Measurements from ENCODE around the gene TMEM50A. TPM values are rescaled to one million over a fixed set of nuclear protein-coding genes. Genes with fewer than 3 reads are reported as not detected.
"Not testable (repeated sequence)": the region's sequence is repeated elsewhere in the genome, so short reads cannot be mapped to it uniquely, and the experiment has no call there.

The TMEM50A gene
- total and polyA plus RNA-seq, 2 donors (not counting 3 experiments of a cell fraction or from before 2014, with no cell fraction given): 125 to 140 TPM

GRCh38 chr1:25402947-25403803 is 65.0 kb downstream of the TMEM50A start:
- H3K4me1 ChIP-seq (ENCODE audit: control insufficient read depth, extremely low read depth, insufficient read depth, low read length); dilution Hi-C loops (cut with MboI; ENCODE audit: extremely low pct_ligation_motif_present, low sequenced_read_pairs); H3K9ac ChIP-seq (replicated peaks; ENCODE audit: extremely low read depth, insufficient read depth, low read length); POLR2A ChIA-PET; H2AFZ ChIP-seq (ENCODE audit: low read depth, low read length); H3K4me2 ChIP-seq (ENCODE audit: insufficient read depth, low read length); H3K4me3 ChIP-seq (replicated peaks in 1 of 3; ENCODE audit: insufficient read depth in 1 of 3, low read depth in 1 of 3, low read length in 3 of 3); H4K20me1 ChIP-seq (replicated peaks; ENCODE audit: control insufficient read depth, extremely low read depth, insufficient read depth, low read length); H3K27ac ChIP-seq (ENCODE audit: insufficient read depth, low read depth, low read length); H3K79me2 ChIP-seq (ENCODE audit: control insufficient read depth, insufficient read depth, low read length); H3K36me3 ChIP-seq (ENCODE audit: control insufficient read depth in 2 of 2, extremely low read depth in 1 of 2, insufficient read depth in 2 of 2, low read length in 2 of 2); BruUV-seq (replicated peaks); H3K9me3 ChIP-seq (replicated peaks; ENCODE audit: control insufficient read depth, insufficient read depth, low read length); DNase-seq (ENCODE audit: low read depth, low spot score); H3K9me1 ChIP-seq (replicated peaks; ENCODE audit: control insufficient read depth, extremely low read depth, insufficient read depth, low read length); H3K27me3 ChIP-seq (ENCODE audit: control insufficient read depth in 2 of 2, insufficient read depth in 2 of 2, low read length in 2 of 2): not testable (repeated sequence)
- peak; percentile 96 for FAIRE-seq
- intact Hi-C loops (cut with micrococcal nuclease): loop anchor here (2.0 to 5.0 kb wide), 2 partner anchors 116 to 118 kb away; no protein-coding TSS in a partner anchor
- CTCF ChIA-PET: interaction anchor here (0.8 to 1.0 kb wide), 2 partner anchors 84 to 118 kb away, joined by 4 to 5 read pairs; no protein-coding TSS in a partner anchor

- FAIRE-seq; H3K4me1 ChIP-seq (ENCODE audit: control insufficient read depth, extremely low read depth, insufficient read depth, low read length); H3K9ac ChIP-seq (replicated peaks; ENCODE audit: extremely low read depth, insufficient read depth, low read length); dilution Hi-C loops (cut with MboI; ENCODE audit: extremely low pct_ligation_motif_present, low sequenced_read_pairs); H3K36me3 ChIP-seq (ENCODE audit: control insufficient read depth in 2 of 2, extremely low read depth in 1 of 2, insufficient read depth in 2 of 2, low read length in 2 of 2); H3K79me2 ChIP-seq (ENCODE audit: control insufficient read depth, insufficient read depth, low read length); BruUV-seq (replicated peaks); H3K4me3 ChIP-seq (replicated peaks in 1 of 3; ENCODE audit: insufficient read depth in 1 of 3, low read depth in 1 of 3, low read length in 3 of 3); H3K27me3 ChIP-seq (ENCODE audit: control insufficient read depth in 2 of 2, insufficient read depth in 2 of 2, low read length in 2 of 2); H3K9me3 ChIP-seq (replicated peaks; ENCODE audit: control insufficient read depth, insufficient read depth, low read length); H4K20me1 ChIP-seq (replicated peaks; ENCODE audit: control insufficient read depth, extremely low read depth, insufficient read depth, low read length); H2AFZ ChIP-seq (ENCODE audit: low read depth, low read length); H3K4me2 ChIP-seq (ENCODE audit: insufficient read depth, low read length); intact Hi-C loops (cut with micrococcal nuclease); DNase-seq (ENCODE audit: low read depth, low spot score); H3K27ac ChIP-seq (ENCODE audit: insufficient read depth, low read depth, low read length); H3K9me1 ChIP-seq (replicated peaks; ENCODE audit: control insufficient read depth, extremely low read depth, insufficient read depth, low read length): not testable (repeated sequence)
- ChIA-PET POLR2A (interaction anchor here (0.7 kb wide), 1 partner anchor 119 kb away, joined by 3 read pairs; no protein-coding TSS in a partner anchor), CTCF (interaction anchor here (0.7 kb wide), 1 partner anchor 119 kb away, joined by 4 read pairs; no protein-coding TSS in a partner anchor)
Measured at GRCh38 chr1:25405731-25406305, 67.7 kb downstream of the TMEM50A start.

DNA sequence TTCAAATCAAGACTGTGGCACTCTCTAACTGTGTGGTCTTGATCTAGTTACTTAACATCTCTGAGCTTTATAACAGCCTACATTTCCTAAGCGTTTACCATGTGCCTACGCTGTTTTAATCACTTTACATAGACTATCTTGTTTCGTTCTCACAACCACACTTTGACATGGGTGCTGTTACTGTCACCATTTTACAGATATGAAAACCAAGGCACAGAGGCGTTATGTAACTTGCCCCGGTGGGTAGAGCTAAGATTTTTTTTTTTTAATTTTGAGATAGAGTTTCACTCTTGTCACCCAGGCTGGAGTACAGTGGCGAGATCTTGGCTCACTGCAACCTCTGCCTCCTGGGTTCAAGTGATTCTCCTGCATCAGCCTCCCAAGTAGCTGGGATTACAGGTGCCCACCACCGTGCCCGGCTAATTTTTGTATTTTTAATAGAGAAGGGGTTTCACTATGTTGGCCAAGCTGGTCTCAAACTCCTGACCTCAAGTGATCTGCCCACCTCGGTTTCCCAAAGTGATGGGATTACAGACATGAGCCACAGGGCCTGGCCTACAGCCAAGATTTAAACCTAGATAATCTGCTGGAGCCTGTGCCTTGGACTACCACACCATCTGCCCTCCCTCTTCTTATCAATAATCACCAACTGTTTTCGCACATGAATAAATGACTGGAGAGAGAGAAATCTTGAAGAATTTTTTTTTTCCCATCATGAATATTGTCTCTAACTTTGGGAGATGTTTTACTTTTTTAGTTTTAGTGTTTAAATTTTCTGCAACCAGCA is 71.7 kb downstream of the TMEM50A start:
- H3K27me3 ChIP-seq (ENCODE audit: control insufficient read depth in 2 of 2, insufficient read depth in 2 of 2, low read length in 2 of 2); BruUV-seq (replicated peaks); H3K4me3 ChIP-seq (replicated peaks in 1 of 3; ENCODE audit: insufficient read depth in 1 of 3, low read depth in 1 of 3, low read length in 3 of 3); H3K36me3 ChIP-seq (ENCODE audit: control insufficient read depth in 2 of 2, extremely low read depth in 1 of 2, insufficient read depth in 2 of 2, low read length in 2 of 2); H2AFZ ChIP-seq (ENCODE audit: low read depth, low read length); POLR2A ChIA-PET; H3K4me1 ChIP-seq (ENCODE audit: control insufficient read depth, extremely low read depth, insufficient read depth, low read length); H3K4me2 ChIP-seq (ENCODE audit: insufficient read depth, low read length); H3K27ac ChIP-seq (ENCODE audit: insufficient read depth, low read depth, low read length); H3K9me3 ChIP-seq (replicated peaks; ENCODE audit: control insufficient read depth, insufficient read depth, low read length); H4K20me1 ChIP-seq (replicated peaks; ENCODE audit: control insufficient read depth, extremely low read depth, insufficient read depth, low read length); CTCF ChIA-PET; H3K9me1 ChIP-seq (replicated peaks; ENCODE audit: control insufficient read depth, extremely low read depth, insufficient read depth, low read length); H3K79me2 ChIP-seq (ENCODE audit: control insufficient read depth, insufficient read depth, low read length); DNase-seq (ENCODE audit: low read depth, low spot score); H3K9ac ChIP-seq (replicated peaks; ENCODE audit: extremely low read depth, insufficient read depth, low read length); dilution Hi-C loops (cut with MboI; ENCODE audit: extremely low pct_ligation_motif_present, low sequenced_read_pairs): not testable (repeated sequence)
- intact Hi-C loops (cut with micrococcal nuclease): loop anchor here (5.0 kb wide), 1 partner anchor 128 kb away; no protein-coding TSS in a partner anchor
- peak; percentile 46 for FAIRE-seq

All from endothelial cell of umbilical vein (primary cell).